Activated CD8-positive, alpha-beta memory T cell treated with anti-CD3 and anti-CD28 coated beads for 1 hour (primary cell): Measurements from ENCODE around the gene BCL2L15.
A peak's percentile ranks its signal among the peaks of the same experiment; 100 is the strongest.

Experiments
- DNase-seq, 2 donors: peaks; one replicate each; pipeline ENCODE4 v3.0.0-alpha.2; 2020; ENCODE audit warnings: low read depth in 1 of 2; ENCODE audit errors: extremely low read depth in 1 of 2

The BCL2L15 gene

DNA sequence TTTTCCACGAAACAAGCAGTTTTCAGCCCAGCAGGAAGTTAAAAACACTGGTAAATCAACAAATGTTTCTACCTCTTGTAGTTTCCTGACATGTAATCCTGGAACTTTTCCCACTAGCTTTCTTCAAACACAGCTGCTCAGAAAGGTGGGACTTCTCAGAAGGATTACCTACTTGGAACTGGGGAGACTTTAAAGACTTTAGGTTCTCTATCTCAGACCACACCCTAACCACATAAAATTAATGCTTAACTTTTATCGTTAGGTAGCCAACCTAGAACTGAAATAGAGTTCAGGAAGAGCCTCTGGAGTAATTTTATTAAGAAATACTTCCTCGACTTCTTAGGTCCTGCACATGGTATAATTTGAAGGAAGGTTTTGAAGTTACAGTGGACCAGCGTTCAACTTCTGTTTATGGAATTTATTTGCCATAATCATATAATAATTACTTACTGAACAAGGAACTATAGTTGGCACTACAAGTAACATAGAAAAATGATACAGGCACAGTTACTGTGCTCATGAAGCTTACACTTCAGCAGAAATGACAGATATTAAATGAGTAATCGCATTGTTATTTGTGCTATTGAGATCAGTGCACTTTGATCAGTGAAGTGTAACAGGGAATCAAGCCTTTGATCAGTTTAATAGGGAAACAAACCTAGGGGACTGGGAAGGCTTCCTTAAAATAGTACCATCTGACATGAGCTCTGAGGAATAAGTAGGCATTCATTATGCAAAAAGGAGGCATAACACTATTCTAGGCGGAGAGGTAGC is at the start of gene BCL2L15:
Gene BCL2L15 (minus strand): TSS at position 180 of the 774 bp plus-strand sequence. CDS start 206 bp downstream, outside the sequence.
- no peak for DNase-seq

GRCh38 chr1:113937146-113937545 is 49.8 kb upstream of the BCL2L15 start:
- no peak for DNase-seq

- no peak for DNase-seq
Measured at GRCh38 chr1:113935970-113936369, 48.6 kb upstream of the BCL2L15 start.

DNA sequence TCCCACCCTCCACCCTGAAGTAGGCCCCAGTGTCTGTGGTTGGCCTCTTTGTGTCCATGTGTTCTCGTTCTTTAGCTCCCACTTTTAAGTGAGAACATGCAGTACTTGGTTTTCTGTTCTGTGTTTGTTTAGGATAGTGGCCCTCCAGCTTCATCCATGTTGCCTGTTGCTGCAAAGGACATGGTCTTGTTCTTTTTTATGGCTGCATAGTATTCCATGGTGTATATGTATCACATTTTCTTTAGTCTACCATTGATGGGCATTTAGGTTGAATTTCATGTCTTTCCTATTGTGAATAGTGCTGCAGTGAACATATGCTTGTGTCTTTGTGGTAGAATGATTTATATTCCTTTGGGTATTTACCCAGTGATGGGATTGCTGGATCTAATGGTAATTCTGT is 47.8 kb upstream of the BCL2L15 start:
- no peak for DNase-seq

DNA sequence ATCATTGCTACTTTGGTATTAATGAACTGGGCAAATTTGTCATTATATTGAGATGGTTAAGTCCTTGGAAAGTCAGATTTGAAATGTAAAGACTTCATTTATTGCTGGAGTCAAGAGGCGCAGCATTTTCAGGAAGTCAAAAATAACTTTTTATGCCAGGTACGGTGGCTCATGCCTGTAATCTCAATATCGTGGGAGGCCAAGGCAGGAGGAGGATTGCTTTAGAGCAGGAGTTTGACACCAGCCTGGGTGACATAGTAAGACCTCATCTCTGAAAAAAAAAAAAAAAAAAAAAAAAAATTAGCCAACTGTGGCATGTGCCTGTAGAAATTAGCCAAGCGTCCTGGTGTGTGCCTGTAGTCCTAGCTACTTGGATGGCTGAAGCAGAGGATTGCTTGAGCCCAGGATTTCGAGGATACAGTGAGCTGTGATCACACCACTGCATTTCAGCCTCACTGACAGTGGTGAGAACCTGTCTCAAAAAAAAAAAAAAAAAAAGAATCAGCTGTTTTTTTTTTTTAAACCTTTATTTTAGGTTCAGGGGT is 47.2 kb upstream of the BCL2L15 start:
- no peak for DNase-seq

GRCh38 chr1:113934006-113934405 is 46.6 kb upstream of the BCL2L15 start:
- no peak for DNase-seq

- no peak for DNase-seq
Measured at GRCh38 chr1:113931451-113931851, 44.1 kb upstream of the BCL2L15 start.

DNA sequence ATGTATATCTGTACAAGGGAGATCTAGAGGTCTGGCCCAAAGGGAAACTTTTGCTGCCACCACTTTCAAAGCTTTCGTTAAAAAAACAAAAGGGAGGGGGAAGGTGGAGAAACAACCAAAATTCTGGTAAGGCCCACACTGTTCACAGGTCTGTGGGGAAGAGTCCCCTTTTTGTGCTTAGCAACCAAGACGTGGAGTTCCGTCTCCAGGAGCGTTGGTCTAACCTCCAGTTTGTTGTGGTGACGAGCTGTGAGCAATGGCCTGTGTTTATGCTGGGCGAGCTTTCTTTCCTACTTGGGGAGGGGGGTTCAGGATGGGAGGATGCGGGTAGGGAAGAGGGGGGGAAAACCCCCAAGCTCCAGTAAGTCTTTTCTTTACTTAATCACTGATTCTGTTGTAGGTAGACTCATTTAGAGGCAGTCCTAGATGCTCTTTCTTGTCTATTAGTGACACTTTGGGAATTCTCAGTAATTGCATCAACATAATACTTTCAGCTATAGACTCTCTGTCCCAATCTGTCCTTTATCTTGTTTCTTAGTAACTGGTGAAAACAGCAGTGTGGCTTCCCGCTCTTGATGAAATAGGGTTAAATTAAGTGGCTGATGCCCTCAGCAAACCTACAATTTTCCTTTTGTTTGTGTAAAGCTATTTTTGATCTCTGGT is 43.2 kb upstream of the BCL2L15 start:
- DNase-seq: peak; percentile 44 to 66

DNA sequence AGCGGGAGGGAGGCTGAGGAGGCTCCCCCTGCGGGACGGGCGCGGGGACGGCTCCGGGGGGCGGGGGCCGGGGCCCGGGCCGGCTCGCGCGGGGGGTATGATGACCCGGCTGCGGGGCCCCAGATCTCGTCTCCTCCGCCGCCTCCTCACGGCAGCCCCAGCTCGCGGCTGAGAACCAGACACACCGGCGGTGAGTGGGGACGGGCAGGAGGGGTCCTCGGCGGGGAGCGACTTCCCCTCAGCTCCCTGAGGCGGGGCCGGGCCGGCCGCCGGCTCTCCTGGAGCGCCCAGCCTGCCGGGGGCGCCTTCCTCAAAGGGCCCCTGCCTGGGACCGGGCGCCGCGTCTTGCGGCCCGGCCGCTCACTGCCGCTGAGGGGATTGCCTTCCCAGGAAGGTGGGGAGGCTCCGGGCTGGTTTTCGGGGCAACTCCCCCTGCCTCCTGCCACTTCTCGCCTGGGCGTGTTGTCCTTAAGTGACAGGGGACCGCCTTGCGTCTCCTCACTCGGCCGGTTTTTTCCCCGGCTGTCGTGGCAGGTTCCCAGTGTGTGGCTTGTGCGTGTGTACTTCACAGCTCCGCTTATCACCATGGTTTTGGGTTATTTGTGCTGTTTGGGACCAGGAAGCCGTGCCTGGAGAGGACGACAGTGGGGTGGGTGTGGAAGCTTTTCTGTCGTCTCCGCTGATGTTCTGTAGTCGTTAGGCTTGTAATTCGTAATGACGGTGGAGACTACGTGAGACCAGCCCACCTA is 42.5 kb upstream of the BCL2L15 start:
- DNase-seq: peak; percentile 39 to 50

DNA sequence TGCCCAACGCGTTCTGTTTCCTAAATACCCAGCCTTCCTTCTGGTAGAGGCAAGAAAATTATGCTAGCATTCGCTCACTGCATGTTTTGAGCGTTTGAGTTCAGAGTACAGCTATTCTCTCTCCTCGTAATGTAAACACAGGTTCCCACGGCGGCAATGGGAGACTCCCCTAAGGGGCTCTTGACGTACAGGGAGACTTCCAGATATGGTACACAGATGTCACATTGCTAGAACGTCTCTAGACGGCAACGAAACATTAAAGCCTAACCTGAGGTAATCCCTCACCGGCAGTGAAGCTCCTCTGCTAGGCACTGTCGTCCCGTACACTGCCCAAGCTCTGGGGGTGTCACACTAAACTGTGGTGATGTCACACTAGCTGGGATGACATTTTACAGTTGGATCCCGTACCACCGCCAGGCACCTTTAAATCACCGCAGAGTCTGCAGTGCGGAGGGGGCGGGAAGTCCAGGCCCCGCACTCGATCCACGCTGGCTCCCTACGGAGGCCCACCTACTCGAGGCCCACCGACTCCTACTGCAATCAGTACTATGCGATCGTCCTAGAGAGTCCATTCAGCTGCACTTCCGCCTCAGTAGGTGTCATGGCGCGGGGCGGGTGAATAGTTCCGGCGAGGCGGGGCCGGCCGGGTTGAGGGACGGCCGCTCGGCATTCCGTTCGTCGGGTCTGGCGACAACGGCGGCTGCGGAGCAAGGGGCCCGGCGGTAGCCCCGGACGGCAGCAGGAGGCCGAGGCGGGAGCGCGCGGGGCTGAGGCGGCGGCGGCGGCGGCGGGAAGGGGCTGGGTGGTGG is 41.8 kb upstream of the BCL2L15 start, which contains the start of gene HIPK1:
Gene HIPK1 (plus strand): TSS at position 384 of the 809 bp plus-strand sequence.
- DNase-seq: peak; percentile 79 to 91

- no peak for DNase-seq
Measured at GRCh38 chr1:113928187-113928930, 41.0 kb upstream of the BCL2L15 start.

GRCh38 chr1:113924473-113924872 is 37.1 kb upstream of the BCL2L15 start:
- no peak for DNase-seq

- DNase-seq: no peak
Measured at GRCh38 chr1:113922957-113923356, 35.6 kb upstream of the BCL2L15 start.

GRCh38 chr1:113918243-113918642 is 30.9 kb upstream of the BCL2L15 start:
- DNase-seq: no peak

DNA sequence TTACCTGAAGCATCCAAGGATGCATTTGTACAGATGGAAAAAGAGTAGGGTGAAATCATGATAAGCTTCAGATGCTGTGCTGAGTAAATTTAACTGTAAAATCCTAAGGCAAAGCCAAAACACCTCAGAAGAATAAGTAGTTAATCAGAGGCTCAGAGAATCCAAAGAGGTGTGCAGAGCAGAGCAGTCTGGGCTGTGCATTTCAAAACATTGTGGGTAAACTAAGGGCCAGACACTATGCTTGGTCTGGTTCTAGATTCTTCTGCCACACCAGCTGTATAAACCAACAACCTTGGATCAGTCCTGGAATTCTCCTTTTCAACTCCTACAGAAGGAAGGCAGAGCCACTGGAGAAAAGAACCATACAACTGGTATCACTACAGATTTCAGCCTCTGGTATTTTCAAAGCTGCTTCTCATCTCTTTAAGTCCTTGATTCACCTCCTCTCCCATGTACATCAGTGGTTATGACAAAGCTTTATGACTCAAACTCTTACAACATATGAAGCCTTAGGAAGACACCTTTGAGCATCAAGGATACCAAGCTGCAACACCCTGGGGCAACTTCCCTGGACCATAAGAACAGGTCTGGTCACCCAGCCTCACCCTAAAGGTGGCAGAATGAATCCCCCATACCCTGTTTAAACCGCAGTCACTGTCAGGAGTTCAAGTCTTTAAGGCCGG is 30.2 kb upstream of the BCL2L15 start:
- no peak for DNase-seq

DNA sequence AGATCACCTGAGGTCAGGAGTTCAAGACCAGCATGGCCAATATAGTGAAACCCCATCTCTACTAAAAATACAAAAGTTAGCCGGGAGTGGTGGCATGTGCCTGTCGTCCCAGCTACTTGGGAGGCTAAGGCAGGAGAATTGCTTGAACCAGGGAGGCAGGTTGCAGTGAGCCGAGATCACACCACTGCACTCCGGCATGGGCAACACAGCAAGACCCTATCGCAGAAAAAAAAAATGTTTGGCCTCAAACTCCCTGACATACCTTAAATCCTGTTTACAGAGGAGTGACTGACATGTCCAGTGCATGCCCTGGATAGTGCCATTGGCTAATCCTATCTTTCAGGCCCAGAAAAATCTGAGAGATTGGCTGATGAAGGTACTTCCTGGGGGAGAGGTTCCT is 29.6 kb upstream of the BCL2L15 start:
- DNase-seq: no peak

- DNase-seq: no peak
Measured at GRCh38 chr1:113913887-113914664, 26.7 kb upstream of the BCL2L15 start.

DNA sequence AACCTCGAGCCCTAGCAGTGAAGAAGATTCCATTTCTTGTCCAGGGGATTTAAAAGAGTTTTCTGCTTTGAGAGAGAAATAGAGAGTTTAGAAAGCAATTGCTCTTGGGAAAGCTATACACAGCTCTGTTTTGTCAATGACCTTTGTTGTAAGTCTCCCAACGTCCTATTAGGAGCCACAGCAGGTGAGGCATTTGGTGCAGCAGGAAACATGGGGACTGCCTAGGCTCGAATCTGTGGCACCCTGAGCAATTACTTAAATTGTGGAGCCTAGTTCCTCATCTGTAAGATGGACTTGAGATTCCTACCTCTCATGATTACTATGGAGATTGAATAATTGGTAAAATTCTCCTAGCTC is 25.9 kb upstream of the BCL2L15 start:
- DNase-seq: no peak
